ENCODE data around the gene EXOSC7. TPM values are rescaled to one million over a fixed set of nuclear protein-coding genes. Genes with fewer than 3 reads are reported as not detected.

EXOSC7 gene
- total and polyA plus RNA-seq, 9 of the 15 experiments (the other 6 are each of a cell fraction or from before 2014, with no cell fraction given), result 88.5 to 237 (median 112) TPM

DNA sequence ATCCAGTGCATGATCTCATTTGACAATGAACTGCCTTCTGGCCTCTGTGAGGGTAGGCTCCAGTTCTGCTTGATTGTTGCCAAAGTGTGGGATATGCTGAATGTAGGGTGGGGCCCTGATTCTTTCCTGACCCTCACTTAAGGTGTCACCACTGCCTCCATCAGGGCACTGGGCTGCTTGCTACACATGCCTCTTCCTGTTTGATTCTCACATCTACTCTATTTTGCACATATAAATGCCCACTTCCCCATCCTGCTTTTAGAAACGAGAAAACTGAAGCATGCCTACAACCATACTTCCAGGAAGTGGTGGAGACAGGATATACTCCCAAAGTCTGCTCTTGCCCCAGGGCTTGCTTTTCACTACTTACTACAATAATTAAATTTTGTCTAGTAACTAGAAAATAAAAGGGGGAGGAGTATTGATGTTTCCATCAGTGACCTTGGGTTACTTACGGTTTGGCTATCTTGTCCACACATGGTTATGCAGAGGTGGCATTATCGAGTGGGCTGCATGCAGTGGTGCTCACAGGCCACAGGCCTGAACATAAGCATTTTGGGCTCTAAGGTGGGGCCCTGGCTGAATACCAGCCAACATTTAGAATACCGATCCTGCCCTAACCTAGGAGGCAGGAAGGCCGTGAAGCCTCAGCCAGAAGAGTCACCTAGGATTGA, 6.8 kb upstream of the EXOSC7 start (continued):
- TF ChIP-seq, protein P1, sequence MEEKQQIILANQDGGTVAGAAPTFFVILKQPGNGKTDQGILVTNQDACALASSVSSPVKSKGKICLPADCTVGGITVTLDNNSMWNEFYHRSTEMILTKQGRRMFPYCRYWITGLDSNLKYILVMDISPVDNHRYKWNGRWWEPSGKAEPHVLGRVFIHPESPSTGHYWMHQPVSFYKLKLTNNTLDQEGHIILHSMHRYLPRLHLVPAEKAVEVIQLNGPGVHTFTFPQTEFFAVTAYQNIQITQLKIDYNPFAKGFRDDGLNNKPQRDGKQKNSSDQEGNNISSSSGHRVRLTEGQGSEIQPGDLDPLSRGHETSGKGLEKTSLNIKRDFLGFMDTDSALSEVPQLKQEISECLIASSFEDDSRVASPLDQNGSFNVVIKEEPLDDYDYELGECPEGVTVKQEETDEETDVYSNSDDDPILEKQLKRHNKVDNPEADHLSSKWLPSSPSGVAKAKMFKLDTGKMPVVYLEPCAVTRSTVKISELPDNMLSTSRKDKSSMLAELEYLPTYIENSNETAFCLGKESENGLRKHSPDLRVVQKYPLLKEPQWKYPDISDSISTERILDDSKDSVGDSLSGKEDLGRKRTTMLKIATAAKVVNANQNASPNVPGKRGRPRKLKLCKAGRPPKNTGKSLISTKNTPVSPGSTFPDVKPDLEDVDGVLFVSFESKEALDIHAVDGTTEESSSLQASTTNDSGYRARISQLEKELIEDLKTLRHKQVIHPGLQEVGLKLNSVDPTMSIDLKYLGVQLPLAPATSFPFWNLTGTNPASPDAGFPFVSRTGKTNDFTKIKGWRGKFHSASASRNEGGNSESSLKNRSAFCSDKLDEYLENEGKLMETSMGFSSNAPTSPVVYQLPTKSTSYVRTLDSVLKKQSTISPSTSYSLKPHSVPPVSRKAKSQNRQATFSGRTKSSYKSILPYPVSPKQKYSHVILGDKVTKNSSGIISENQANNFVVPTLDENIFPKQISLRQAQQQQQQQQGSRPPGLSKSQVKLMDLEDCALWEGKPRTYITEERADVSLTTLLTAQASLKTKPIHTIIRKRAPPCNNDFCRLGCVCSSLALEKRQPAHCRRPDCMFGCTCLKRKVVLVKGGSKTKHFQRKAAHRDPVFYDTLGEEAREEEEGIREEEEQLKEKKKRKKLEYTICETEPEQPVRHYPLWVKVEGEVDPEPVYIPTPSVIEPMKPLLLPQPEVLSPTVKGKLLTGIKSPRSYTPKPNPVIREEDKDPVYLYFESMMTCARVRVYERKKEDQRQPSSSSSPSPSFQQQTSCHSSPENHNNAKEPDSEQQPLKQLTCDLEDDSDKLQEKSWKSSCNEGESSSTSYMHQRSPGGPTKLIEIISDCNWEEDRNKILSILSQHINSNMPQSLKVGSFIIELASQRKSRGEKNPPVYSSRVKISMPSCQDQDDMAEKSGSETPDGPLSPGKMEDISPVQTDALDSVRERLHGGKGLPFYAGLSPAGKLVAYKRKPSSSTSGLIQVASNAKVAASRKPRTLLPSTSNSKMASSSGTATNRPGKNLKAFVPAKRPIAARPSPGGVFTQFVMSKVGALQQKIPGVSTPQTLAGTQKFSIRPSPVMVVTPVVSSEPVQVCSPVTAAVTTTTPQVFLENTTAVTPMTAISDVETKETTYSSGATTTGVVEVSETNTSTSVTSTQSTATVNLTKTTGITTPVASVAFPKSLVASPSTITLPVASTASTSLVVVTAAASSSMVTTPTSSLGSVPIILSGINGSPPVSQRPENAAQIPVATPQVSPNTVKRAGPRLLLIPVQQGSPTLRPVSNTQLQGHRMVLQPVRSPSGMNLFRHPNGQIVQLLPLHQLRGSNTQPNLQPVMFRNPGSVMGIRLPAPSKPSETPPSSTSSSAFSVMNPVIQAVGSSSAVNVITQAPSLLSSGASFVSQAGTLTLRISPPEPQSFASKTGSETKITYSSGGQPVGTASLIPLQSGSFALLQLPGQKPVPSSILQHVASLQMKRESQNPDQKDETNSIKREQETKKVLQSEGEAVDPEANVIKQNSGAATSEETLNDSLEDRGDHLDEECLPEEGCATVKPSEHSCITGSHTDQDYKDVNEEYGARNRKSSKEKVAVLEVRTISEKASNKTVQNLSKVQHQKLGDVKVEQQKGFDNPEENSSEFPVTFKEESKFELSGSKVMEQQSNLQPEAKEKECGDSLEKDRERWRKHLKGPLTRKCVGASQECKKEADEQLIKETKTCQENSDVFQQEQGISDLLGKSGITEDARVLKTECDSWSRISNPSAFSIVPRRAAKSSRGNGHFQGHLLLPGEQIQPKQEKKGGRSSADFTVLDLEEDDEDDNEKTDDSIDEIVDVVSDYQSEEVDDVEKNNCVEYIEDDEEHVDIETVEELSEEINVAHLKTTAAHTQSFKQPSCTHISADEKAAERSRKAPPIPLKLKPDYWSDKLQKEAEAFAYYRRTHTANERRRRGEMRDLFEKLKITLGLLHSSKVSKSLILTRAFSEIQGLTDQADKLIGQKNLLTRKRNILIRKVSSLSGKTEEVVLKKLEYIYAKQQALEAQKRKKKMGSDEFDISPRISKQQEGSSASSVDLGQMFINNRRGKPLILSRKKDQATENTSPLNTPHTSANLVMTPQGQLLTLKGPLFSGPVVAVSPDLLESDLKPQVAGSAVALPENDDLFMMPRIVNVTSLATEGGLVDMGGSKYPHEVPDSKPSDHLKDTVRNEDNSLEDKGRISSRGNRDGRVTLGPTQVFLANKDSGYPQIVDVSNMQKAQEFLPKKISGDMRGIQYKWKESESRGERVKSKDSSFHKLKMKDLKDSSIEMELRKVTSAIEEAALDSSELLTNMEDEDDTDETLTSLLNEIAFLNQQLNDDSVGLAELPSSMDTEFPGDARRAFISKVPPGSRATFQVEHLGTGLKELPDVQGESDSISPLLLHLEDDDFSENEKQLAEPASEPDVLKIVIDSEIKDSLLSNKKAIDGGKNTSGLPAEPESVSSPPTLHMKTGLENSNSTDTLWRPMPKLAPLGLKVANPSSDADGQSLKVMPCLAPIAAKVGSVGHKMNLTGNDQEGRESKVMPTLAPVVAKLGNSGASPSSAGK (IDR thresholded peaks at IDR 0.05), result no peak
- TF ChIP-seq BDP1 (IDR thresholded peaks at IDR 0.05; ENCODE audit: insufficient read depth, insufficient read length) (no peak), KLF10 (CRISPR knock-in tag; IDR thresholded peaks at IDR 0.05) (no peak), CBFB (CRISPR knock-in tag; IDR thresholded peaks at IDR 0.05) (0 out of 2 replicates have a peak, but pooled peaks have one; percentile 7), GABPB1 (CRISPR knock-in tag; IDR thresholded peaks at IDR 0.05) (0 out of 2 replicates have a peak, but pooled peaks have one; percentile 26)
- TF ChIP-seq, protein P2, sequence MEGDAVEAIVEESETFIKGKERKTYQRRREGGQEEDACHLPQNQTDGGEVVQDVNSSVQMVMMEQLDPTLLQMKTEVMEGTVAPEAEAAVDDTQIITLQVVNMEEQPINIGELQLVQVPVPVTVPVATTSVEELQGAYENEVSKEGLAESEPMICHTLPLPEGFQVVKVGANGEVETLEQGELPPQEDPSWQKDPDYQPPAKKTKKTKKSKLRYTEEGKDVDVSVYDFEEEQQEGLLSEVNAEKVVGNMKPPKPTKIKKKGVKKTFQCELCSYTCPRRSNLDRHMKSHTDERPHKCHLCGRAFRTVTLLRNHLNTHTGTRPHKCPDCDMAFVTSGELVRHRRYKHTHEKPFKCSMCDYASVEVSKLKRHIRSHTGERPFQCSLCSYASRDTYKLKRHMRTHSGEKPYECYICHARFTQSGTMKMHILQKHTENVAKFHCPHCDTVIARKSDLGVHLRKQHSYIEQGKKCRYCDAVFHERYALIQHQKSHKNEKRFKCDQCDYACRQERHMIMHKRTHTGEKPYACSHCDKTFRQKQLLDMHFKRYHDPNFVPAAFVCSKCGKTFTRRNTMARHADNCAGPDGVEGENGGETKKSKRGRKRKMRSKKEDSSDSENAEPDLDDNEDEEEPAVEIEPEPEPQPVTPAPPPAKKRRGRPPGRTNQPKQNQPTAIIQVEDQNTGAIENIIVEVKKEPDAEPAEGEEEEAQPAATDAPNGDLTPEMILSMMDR (IDR thresholded peaks at IDR 0.05 in 2 of 3, conservative IDR thresholded peaks at IDR 0.05 in 1 of 3; ENCODE audit: insufficient read depth in 2 of 3, low read depth in 1 of 3, low read length in 3 of 3), result peak in 1 of 3 experiments; percentile 12; a peak in 1 of 6 replicates

Measured in K562 (cell line).